NCI-H748 treated with DMSO at 0.1 percent for 48 hours (cell line): Measurements from ENCODE around the gene KIAA0513.
"Not testable (repeated sequence)": the region's sequence is repeated elsewhere in the genome, so short reads cannot be mapped to it uniquely, and the experiment has no call there.

Source experiments
- DNase-seq: peaks from one replicate; lab custom pipeline; 2025; lab: John Stamatoyannopoulos, UW

KIAA0513 gene

GRCh38 chr16:85029408-85029784, 1.8 kb downstream of the KIAA0513 start:
- DNase-seq: no peak

- DNase-seq: no peak
Observed at GRCh38 chr16:85029981-85030401, 2.4 kb downstream of the KIAA0513 start.

- DNase-seq: no peak
Observed at GRCh38 chr16:85031451-85031850, 3.9 kb downstream of the KIAA0513 start.

- DNase-seq: not testable (repeated sequence)
Observed at GRCh38 chr16:85032187-85032586, 4.6 kb downstream of the KIAA0513 start.

- DNase-seq: no peak
Observed at GRCh38 chr16:85033171-85033570, 5.6 kb downstream of the KIAA0513 start.

DNA sequence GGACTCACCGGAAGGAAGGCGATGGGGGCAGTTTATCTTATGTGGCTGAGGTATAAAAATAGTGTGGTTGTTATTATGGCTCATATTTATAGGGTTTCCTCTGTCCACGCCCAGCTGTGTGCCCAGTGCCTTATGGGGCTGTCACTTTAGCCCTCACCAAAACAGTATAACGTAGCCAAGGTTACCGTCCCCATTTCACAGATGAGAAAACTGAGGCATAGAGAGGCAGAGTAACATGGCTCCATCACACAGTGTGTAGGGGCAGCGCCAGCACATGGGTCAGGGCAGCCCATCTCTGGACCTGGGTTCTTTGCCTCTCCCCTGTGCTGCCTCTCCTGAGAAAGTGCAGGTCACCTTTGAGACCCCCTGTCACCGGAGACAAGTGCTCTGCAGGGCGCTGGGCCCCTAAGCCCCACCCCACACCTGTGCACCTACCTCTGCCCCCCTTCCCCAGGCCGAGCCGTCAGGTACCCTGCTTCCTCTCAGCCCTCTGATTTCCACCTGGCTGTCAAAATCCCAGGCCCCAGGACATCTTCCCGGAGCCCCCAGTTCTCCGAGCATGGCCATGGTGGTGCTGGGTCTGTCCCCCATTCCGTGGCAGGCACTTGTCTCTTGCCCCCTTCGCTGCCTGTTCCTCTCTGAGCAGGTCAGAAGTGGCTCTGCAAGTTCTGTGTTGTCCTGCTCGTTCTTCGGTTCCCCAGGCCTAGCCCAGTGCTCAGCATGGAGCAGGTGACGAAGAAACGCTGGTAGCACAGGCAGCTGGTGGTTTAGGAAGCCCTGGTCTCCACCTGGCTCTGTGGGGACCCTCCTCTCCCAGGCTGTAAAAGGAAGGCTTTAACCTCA, 7.2 kb downstream of the KIAA0513 start:
- no peak for DNase-seq

DNA sequence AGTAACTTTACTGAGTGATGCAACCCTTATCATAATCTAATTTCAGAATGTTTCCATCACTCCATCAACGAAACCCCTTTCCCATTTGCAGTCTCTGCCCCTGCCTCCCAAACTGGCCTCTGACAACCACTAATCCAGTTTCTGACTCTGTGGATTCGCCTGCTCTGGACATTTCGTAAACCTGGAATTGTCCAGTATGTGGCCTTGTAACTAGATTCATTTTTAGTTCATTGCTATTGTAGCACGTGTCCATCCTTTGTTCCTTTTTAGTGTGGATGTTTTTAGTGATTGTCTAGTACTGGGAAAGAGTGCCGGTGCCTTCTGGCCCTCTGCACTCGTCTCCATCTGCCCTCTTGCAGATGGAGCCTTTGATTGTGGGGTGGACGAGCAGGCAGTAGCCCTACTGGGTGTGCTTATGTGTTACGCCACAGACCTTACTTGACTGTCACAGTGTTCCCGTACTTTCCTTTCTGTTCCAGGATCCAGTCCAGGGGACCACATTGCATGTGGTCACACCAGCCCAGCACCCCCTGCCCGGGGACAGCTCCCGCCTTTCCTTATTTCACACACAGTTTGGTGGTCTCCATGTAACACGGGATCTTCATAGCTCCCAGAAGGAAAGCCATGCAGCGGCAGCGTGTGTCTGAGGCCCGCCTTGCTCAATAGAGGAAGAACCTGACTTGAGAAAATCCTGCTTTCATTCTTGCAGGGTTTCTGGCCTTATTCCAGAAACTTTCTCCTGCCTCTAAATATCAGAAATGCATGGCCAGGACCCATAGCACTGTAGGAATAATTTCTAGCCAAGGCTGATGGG, 8.8 kb downstream of the KIAA0513 start:
- DNase-seq: no peak

- DNase-seq: no peak
Observed at GRCh38 chr16:85037050-85037410, 9.4 kb downstream of the KIAA0513 start.

DNA sequence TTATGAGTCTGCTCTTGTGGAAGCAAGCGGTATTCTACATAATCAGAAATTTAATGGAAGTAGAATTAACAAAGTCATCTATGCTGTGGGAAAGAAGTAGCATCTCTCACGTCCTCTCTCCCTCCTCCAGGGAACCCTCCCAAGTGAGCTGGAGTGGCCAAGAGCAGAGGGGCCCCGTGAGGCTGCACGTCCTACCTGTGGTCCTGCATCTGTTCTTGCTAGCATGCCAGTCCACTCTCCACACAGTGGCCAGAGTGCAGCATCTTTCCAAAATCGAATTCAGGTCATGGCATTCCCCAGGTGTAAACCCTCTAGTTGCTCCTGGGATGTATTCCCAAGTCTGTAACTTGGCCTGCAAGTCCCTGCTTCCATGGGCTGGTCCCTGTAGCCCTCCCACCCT, 10.1 kb downstream of the KIAA0513 start:
- no peak for DNase-seq

DNA sequence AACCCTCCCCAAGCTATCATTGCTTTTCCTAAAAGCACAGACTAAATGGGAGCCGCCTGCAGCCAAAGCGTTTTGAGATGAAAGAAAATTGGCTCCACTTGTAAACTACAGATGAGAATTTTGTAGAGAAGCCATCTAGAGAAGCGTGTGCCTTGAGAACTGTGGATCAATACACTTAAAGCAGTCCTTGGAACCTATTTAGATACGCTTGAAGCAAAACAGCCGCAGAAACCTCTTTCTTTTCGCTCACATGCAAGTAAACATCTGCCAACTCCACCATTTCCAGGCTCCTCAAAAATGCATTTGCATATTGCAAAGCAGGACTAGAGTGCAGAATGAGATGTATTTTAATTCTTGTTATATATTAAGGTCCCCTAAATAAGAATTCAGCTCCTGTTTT, 13.1 kb downstream of the KIAA0513 start:
- DNase-seq: no peak

DNA sequence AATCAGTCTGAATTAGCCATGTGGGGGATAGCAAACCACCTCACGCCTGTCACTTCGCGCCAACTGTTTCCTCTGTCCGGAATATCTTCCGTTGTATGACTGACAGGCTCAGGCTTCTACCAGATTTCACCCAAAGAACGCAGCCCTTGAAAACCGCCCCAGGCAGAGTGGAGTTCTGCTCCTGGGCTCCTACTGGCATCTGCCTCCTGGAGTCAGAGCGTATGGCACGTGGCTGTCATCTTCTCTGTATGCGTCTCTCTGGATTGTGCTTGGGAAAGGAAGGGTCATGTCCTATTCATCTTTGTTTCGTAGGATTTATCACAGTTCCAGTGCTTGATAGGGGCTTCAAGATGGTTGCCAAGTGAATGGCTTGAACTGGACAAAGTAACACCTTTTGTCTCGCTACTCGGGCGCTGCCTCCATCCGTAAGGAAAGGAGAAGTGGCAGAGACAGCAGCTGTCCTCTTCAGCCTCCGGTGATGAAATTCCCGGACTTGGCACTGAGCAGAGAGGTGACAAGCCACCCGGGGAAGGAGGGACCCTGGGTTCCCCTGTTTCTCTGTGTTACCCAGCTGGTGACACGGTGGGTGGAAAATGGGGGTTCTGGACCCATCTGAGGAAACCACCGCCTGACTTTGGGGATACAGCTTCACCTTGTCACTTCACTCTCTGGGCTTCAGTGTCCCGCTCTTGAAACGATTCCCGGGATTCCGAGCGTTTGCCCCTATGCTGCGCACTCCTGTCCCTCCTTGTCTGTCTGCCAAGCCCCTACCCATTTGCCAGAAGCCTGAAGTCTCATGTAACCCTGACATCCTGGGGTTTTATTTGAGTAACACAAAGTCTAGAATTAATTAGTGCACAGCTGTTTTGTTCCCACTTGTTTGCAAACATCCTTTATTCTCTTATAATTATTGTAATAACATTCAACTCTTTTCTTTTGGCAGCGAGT, 13.9 kb downstream of the KIAA0513 start:
- DNase-seq: no peak

- no peak for DNase-seq
Observed at GRCh38 chr16:85042167-85042526, 14.6 kb downstream of the KIAA0513 start.

DNA sequence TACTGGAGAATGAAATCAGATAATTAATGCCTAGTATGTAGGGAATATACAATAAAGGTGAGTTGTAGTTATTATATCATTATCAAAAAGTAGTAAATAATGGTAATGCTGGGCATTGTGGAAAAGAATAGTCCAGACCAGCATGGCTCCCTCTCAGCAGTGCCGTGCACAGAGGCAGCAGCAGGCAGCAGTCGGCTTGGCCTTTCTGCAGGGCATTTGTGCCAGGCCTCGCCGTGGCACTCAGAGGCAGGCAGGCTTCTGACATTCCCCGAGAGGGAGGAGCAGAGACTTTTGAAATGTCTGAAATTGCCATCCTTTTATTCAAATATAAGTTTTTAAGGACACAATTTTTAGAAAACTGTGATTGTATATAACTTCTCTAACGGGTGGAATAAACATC, 15.0 kb downstream of the KIAA0513 start:
- DNase-seq: no peak

DNA sequence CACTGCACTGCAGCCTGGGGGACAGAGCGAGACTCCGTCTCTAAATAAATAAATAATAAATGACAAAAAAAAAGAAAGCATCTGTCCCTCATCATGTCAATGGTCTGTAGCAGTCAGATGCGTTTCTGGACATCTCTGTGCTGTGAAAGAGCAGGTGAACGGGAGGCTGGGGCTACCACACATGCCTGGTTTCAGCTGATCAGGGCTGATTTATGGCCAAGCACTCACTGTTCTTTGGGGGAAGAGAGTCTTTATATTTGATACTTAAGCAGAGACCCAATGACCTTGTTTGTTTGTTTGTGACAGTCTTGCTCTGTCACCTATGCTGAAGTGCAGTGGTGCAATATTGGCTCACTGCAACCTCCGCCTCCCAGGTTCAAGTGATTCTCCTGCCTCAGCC, 17.5 kb downstream of the KIAA0513 start:
- DNase-seq: no peak

- DNase-seq: no peak
Observed at GRCh38 chr16:85045641-85046471, 18.3 kb downstream of the KIAA0513 start.

GRCh38 chr16:85046472-85046916, 18.9 kb downstream of the KIAA0513 start:
- no peak for DNase-seq

DNA sequence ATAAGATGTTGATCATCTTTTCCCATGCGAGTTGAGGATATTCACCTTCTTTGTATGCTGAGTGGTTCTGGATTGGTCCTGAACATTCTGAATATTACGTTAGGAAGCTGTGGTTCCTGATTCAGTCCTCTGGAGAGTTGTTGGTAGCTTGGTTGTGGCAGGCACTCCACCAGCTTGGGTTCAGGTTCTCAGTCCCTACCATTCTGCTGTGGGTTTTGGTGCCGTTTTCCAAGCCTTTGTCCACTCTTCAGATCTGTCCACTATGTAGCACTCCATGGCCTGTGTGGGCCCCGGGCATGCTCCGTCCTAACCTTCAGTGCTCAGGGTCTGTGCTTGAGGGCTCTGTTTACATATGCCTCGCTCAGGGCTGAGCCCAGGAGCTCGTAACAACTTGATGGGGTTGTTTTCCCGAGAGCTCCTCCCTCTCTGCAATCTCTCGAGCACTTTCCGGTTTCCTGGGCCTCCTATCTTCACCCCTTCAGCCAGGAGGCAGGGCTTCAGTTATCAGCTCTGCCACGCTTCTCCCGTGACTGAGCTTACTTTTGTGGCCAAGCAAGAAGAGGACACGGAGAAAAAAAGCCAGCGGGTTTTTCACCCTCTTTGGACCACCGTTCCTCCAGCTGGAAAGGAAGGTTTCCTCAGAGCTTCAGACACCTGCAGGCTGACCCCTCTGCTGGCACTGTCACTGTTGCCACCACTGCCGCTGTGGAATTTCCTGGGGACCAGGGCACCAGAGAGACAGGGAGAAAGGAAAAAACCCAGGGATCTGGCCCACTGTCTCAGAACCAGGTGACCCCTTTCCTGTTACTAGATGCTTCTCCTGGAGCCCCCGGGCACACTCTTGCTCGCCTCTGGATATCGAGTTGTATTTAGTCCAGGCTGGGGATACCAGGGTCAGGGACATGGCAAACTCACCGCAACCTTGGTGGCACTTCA, 19.6 kb downstream of the KIAA0513 start:
- no peak for DNase-seq

GRCh38 chr16:85047867-85048455, 20.4 kb downstream of the KIAA0513 start:
- DNase-seq: no peak

GRCh38 chr16:85048921-85049562, 21.4 kb downstream of the KIAA0513 start:
- no peak for DNase-seq
